ENCODE data around the gene MSH2.
"Not testable (repeated sequence)": the region's sequence is repeated elsewhere in the genome, so short reads cannot be mapped to it uniquely, and the experiment has no call there.

MSH2 gene

DNA sequence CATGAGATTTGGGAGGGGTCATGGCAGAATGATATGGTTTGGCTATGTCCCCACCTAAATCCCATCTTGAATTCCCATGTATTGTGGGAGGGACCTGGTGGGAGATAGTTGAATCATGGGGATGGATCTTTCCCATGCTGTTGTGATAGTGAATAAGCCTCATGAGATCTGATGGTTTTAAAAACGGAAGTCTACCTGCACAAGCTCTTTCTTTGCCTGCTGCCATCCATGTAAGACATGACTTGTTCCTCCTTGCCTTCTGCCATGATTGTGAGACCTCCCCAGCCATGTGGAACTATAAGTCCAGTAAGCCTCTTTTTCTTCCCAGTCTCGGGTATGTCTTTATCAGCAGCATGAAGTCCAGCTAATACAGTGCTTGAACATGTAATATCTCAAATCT lies 5.0 kb downstream of the MSH2 start:
- H3K27ac ChIP-seq (ENCODE audit: low read length); H3K4me1 ChIP-seq (ENCODE audit: control insufficient read depth, insufficient read depth, low read length); H3K4me3 ChIP-seq (ENCODE audit: low read length in 2 of 2); H3K27me3 ChIP-seq (ENCODE audit: control insufficient read depth in 1 of 2, insufficient read depth in 2 of 2, low read length in 2 of 2); H3K9ac ChIP-seq (ENCODE audit: low read length in 2 of 2); H3K36me3 ChIP-seq (ENCODE audit: control insufficient read depth in 2 of 2, insufficient read depth in 2 of 2, low read length in 2 of 2); H3K9me3 ChIP-seq (ENCODE audit: control insufficient read depth in 2 of 2, low read length in 2 of 2): not testable (repeated sequence)

DNA sequence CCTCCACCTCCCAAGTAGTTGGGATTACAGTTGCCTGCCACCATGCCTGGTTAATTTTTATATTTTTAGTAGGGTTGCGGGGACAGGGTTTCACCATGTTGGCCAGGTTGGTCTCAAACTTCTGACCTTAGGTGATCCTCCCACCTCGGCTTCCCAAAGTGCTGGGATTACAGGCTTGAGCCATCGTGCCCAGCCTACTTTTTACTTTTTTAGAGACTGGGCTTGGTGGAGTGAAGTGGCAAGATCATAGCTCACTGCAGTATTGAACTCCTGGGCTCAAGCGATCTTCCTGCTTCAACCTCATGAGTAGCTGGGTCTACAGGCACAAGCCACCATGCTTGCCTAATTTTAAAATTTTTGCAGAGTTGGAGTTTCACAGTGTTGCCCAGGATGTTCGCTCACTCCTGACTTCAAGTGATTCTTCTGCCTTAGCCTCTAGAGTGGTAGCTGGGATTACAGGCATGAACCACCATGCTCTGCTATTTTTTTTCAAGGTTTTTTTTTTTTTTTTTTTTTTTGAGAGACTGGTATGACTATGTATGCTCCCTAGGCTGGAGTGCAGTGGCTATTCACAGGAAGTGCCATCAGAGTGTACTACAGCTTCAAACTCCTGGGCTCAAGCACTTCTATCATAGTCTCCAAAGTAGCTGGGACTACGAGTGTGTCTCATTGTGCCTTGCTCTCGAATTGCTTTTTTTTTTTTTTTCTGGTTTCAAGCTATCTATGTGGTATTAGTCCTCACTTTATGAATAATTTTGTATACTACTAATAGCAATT lies 11.9 kb downstream of the MSH2 start:
- no peak overlapping the region for H3K9ac ChIP-seq (ENCODE audit: low read length in 2 of 2)
- no peaks in the 10 kb centered on the region for H3K27me3 ChIP-seq (ENCODE audit: control insufficient read depth in 1 of 2, insufficient read depth in 2 of 2, low read length in 2 of 2)
- peaks cover 3 to 10% of the 10 kb centered on the region in 2 donors for H3K36me3 ChIP-seq (ENCODE audit: control insufficient read depth in 2 of 2, insufficient read depth in 2 of 2, low read length in 2 of 2)
- H3K4me1 ChIP-seq (ENCODE audit: control insufficient read depth, insufficient read depth, low read length): no peaks in the 10 kb centered on the region
- no peak overlapping the region for H3K4me3 ChIP-seq (ENCODE audit: low read length in 2 of 2)
- no peak overlapping the region for H3K27ac ChIP-seq (ENCODE audit: low read length)
- H3K9me3 ChIP-seq (ENCODE audit: control insufficient read depth in 2 of 2, low read length in 2 of 2): no peaks in the 10 kb centered on the region

DNA sequence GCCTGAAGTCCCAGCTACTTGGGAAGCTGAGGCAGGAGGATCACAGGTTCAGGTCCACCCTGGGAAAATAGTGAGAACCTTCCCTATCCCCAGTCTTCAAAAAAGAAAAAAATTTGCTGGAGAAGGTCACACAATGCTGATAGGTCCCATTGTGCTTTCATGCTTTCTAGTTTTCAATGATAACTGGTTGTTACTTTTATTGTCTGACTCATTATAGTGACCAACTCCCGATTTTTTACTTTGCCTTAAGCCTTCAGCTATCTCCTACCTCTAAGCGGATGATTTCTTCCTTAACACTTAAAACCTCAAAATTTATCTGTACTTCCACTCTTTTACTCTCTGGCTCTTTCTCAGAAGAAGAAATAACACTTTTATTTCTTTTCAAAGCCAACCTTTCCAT lies 17.3 kb downstream of the MSH2 start:
- Histone ChIP-seq H3K36me3 (ENCODE audit: control insufficient read depth in 2 of 2, insufficient read depth in 2 of 2, low read length in 2 of 2) (peaks cover 3% of the 10 kb centered on the region in 2 donors), H3K4me3 (ENCODE audit: low read length in 2 of 2) (no peak overlapping the region), H3K27me3 (ENCODE audit: control insufficient read depth in 1 of 2, insufficient read depth in 2 of 2, low read length in 2 of 2) (no peaks in the 10 kb centered on the region)

DNA sequence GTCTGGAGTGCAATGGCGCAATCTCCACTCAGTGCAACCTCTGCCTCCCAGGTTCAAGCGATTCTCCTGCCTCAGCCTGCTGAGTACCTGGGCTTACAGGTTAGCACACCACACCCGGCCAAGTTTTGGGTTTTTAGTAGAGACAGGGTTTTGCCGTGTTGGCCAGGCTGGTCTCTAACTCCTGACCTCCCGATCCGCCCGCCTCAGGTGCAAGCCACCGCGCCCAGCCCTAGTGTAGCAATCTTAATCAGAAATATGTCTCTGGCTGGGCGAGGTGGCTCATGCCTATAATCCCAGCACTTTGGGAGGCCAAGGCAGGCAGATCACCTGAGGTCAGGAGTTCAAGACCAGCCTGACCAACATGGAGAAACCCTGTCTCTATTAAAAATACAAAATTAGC lies 17.7 kb downstream of the MSH2 start:
- H3K4me3 ChIP-seq (ENCODE audit: low read length in 2 of 2); H3K27me3 ChIP-seq (ENCODE audit: control insufficient read depth in 1 of 2, insufficient read depth in 2 of 2, low read length in 2 of 2); H3K9ac ChIP-seq (ENCODE audit: low read length in 2 of 2); H3K4me1 ChIP-seq (ENCODE audit: control insufficient read depth, insufficient read depth, low read length); H3K27ac ChIP-seq (ENCODE audit: low read length); H3K36me3 ChIP-seq (ENCODE audit: control insufficient read depth in 2 of 2, insufficient read depth in 2 of 2, low read length in 2 of 2); H3K9me3 ChIP-seq (ENCODE audit: control insufficient read depth in 2 of 2, low read length in 2 of 2): not testable (repeated sequence)

More for the DNA sequence above, 17.3 kb downstream of the MSH2 start:
- Histone ChIP-seq H3K27ac (ENCODE audit: low read length) (no peak overlapping the region), H3K9ac (ENCODE audit: low read length in 2 of 2) (no peak overlapping the region), H3K4me1 (ENCODE audit: control insufficient read depth, insufficient read depth, low read length) (no peaks in the 10 kb centered on the region), H3K9me3 (ENCODE audit: control insufficient read depth in 2 of 2, low read length in 2 of 2) (no peaks in the 10 kb centered on the region)

DNA sequence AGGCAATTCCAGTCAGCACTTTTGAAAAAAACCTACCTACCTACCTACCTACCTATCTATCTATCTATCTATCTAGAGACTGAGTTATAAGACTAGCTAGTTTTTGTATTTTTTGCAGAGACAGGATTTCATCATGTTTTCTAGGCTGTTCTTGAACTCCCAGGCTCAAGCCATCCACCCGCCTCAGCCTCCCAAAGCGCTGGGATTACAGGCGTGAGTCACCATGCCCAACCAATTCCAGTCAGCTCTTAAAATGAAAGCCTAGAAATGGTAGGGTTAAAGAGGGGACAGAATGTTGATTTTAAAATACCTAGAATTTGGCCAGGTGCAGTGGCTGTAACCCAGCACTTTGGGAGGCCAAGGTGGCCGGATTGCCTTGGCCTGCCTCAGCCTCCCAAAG lies 19.1 kb downstream of the MSH2 start:
- peaks cover 3% of the 10 kb centered on the region in 2 donors for H3K36me3 ChIP-seq (ENCODE audit: control insufficient read depth in 2 of 2, insufficient read depth in 2 of 2, low read length in 2 of 2)

DNA sequence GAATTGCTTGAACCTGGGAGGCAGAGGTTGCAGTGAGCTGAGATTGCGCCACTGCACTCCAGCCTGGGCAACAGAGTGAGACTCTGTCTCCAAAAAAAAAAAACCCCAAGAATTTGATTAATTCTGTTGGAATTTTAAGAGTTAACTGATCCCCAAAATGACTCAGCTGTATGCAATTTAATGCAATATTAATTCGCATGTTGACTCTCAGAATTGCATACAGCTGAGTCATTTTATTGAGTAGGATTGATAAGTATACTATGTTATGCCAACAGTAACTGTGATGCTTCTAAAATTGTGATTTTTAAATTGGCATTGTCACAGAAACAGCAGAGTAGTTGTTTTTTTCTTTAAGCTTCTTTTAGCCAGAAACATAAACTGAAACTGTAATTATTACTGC lies 19.6 kb downstream of the MSH2 start:
- Histone ChIP-seq H3K27ac (ENCODE audit: low read length) (no peak overlapping the region), H3K9me3 (ENCODE audit: control insufficient read depth in 2 of 2, low read length in 2 of 2) (no peaks in the 10 kb centered on the region), H3K27me3 (ENCODE audit: control insufficient read depth in 1 of 2, insufficient read depth in 2 of 2, low read length in 2 of 2) (no peaks in the 10 kb centered on the region), H3K4me3 (ENCODE audit: low read length in 2 of 2) (no peak overlapping the region), H3K9ac (ENCODE audit: low read length in 2 of 2) (no peak overlapping the region), H3K4me1 (ENCODE audit: control insufficient read depth, insufficient read depth, low read length) (no peaks in the 10 kb centered on the region), H3K36me3 (ENCODE audit: control insufficient read depth in 2 of 2, insufficient read depth in 2 of 2, low read length in 2 of 2) (no peaks in the 10 kb centered on the region)

More for the DNA sequence above, 19.1 kb downstream of the MSH2 start:
- Histone ChIP-seq H3K27me3 (ENCODE audit: control insufficient read depth in 1 of 2, insufficient read depth in 2 of 2, low read length in 2 of 2) (no peaks in the 10 kb centered on the region), H3K9me3 (ENCODE audit: control insufficient read depth in 2 of 2, low read length in 2 of 2) (no peaks in the 10 kb centered on the region), H3K27ac (ENCODE audit: low read length) (no peak overlapping the region), H3K4me3 (ENCODE audit: low read length in 2 of 2) (no peak overlapping the region), H3K4me1 (ENCODE audit: control insufficient read depth, insufficient read depth, low read length) (no peaks in the 10 kb centered on the region), H3K9ac (ENCODE audit: low read length in 2 of 2) (no peak overlapping the region)

DNA sequence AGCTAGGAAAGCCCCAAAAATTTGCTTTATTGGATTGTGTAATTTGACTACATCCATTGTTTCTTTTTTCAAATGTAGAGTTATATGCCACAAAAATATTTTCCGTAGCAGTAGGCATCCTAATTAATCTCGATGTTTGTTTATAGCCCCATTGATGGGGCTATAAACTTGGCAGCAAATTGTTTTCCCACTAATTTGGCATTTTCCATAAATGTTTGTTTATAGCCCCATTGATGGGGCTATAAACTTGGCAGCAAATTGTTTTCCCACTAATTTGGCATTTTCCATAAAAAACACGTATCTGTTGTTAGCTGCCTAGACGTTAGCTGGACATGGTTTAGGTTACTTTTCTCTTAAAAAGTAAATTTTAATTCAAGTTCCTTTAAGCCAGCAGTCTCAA lies 23.8 kb downstream of the MSH2 start:
- no peaks in the 10 kb centered on the region for H3K27me3 ChIP-seq (ENCODE audit: control insufficient read depth in 1 of 2, insufficient read depth in 2 of 2, low read length in 2 of 2)
- no peak overlapping the region for H3K4me3 ChIP-seq (ENCODE audit: low read length in 2 of 2)
- H3K36me3 ChIP-seq (ENCODE audit: control insufficient read depth in 2 of 2, insufficient read depth in 2 of 2, low read length in 2 of 2): peaks cover 6 to 9% of the 10 kb centered on the region in 2 donors
- no peaks in the 10 kb centered on the region for H3K9me3 ChIP-seq (ENCODE audit: control insufficient read depth in 2 of 2, low read length in 2 of 2)
- no peaks in the 10 kb centered on the region for H3K4me1 ChIP-seq (ENCODE audit: control insufficient read depth, insufficient read depth, low read length)
- no peak overlapping the region for H3K9ac ChIP-seq (ENCODE audit: low read length in 2 of 2)
- H3K27ac ChIP-seq (ENCODE audit: low read length): no peak overlapping the region

DNA sequence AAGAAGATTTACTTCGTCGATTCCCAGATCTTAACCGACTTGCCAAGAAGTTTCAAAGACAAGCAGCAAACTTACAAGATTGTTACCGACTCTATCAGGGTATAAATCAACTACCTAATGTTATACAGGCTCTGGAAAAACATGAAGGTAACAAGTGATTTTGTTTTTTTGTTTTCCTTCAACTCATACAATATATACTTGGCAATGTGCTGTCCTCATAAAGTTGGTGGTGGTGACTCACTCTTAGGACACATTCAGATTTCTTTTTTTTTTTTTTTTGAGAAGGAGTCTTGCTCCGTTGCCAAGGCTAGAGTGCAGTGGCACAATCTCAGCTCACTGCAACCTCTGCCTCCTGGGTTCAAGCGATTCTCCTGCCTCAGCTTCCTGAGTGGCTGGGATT lies 26.8 kb downstream of the MSH2 start:
- H3K4me3 ChIP-seq (ENCODE audit: low read length in 2 of 2): no peak overlapping the region
- H3K9ac ChIP-seq (ENCODE audit: low read length in 2 of 2): no peak overlapping the region
- no peaks in the 10 kb centered on the region for H3K27me3 ChIP-seq (ENCODE audit: control insufficient read depth in 1 of 2, insufficient read depth in 2 of 2, low read length in 2 of 2)
- H3K9me3 ChIP-seq (ENCODE audit: control insufficient read depth in 2 of 2, low read length in 2 of 2): no peaks in the 10 kb centered on the region
- H3K36me3 ChIP-seq (ENCODE audit: control insufficient read depth in 2 of 2, insufficient read depth in 2 of 2, low read length in 2 of 2): peaks cover 6 to 9% of the 10 kb centered on the region in 2 donors
- no peaks in the 10 kb centered on the region for H3K4me1 ChIP-seq (ENCODE audit: control insufficient read depth, insufficient read depth, low read length)
- H3K27ac ChIP-seq (ENCODE audit: low read length): no peak overlapping the region

DNA sequence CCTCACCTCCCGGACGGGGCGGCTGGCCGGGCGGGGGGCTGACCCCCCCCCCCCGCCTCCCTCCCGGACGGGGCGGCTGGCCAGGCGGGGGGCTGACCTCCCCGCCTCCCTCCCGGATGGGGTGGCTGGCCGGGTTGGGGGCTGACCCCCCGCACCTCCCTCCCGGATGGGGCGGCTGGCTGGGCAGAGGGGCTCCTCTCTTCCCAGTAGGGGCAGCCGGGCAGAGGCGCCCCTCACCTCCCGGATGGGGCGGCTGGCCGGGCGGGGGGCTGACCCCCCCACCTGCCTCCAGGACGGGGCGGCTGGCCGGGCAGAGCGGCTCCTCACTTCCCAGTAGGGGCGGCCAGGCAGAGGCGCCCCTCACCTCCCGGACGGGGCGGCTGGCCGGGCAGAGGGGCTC lies 30.1 kb downstream of the MSH2 start:
- H3K4me3 ChIP-seq (ENCODE audit: low read length in 2 of 2); H3K9ac ChIP-seq (ENCODE audit: low read length in 2 of 2); H3K9me3 ChIP-seq (ENCODE audit: control insufficient read depth in 2 of 2, low read length in 2 of 2); H3K27me3 ChIP-seq (ENCODE audit: control insufficient read depth in 1 of 2, insufficient read depth in 2 of 2, low read length in 2 of 2); H3K4me1 ChIP-seq (ENCODE audit: control insufficient read depth, insufficient read depth, low read length); H3K27ac ChIP-seq (ENCODE audit: low read length); H3K36me3 ChIP-seq (ENCODE audit: control insufficient read depth in 2 of 2, insufficient read depth in 2 of 2, low read length in 2 of 2): not testable (repeated sequence)

DNA sequence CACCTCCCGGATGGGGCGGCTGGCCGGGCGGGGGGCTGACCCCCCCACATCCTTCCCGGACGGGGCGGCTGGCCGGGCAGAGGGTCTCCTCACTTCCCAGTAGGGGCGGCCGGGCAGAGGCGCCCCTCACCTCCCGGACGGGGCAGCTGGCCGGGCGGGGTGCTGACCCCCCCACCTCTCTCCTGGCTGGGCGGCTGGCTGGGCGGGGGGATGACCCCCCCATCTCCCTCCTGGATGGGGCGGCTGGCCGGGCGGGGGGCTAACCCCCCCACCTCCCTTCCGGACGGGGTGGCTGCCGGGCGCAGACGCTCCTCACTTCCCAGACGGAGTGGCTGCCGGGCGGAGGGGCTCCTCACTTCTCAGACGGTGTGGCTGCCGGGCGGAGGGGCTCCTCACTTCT lies 30.5 kb downstream of the MSH2 start:
- not testable (repeated sequence) for H3K9ac ChIP-seq (ENCODE audit: low read length in 2 of 2); H3K27me3 ChIP-seq (ENCODE audit: control insufficient read depth in 1 of 2, insufficient read depth in 2 of 2, low read length in 2 of 2); H3K4me3 ChIP-seq (ENCODE audit: low read length in 2 of 2); H3K9me3 ChIP-seq (ENCODE audit: control insufficient read depth in 2 of 2, low read length in 2 of 2); H3K4me1 ChIP-seq (ENCODE audit: control insufficient read depth, insufficient read depth, low read length); H3K27ac ChIP-seq (ENCODE audit: low read length); H3K36me3 ChIP-seq (ENCODE audit: control insufficient read depth in 2 of 2, insufficient read depth in 2 of 2, low read length in 2 of 2)

DNA sequence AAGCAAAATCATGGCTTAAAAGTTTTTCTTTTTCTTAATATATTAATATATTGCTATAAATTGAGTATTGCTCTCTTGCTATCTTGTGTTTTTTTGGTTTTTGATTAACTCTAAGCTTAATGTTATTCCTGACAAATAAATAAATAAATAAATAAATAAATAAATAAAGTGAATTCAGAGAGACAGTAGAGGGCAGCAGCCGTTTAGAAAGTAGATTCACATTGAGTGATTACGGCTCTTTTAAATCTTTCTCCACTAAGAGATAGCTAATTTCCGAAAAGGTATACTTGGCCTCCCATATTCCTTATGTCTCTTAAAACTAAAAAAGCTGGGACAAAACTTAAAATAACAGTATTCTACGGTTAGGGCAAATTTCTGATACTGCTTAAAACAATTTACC lies 34.3 kb downstream of the MSH2 start:
- H3K4me1 ChIP-seq (ENCODE audit: control insufficient read depth, insufficient read depth, low read length): no peaks in the 10 kb centered on the region
- no peaks in the 10 kb centered on the region for H3K27me3 ChIP-seq (ENCODE audit: control insufficient read depth in 1 of 2, insufficient read depth in 2 of 2, low read length in 2 of 2)
- H3K36me3 ChIP-seq (ENCODE audit: control insufficient read depth in 2 of 2, insufficient read depth in 2 of 2, low read length in 2 of 2): no peaks in the 10 kb centered on the region
- no peaks in the 10 kb centered on the region for H3K9me3 ChIP-seq (ENCODE audit: control insufficient read depth in 2 of 2, low read length in 2 of 2)
- no peak overlapping the region for H3K27ac ChIP-seq (ENCODE audit: low read length)
- H3K9ac ChIP-seq (ENCODE audit: low read length in 2 of 2): no peak overlapping the region
- no peak overlapping the region for H3K4me3 ChIP-seq (ENCODE audit: low read length in 2 of 2)

Measured in stomach smooth muscle (tissue), 2 donors.